K562 (cell line): ENCODE measurements around the gene PRKD2. TPM values are rescaled to one million over a fixed set of nuclear protein-coding genes. Genes with fewer than 3 reads are reported as not detected.

Experiments
- ATAC-seq: fragments of 200-7000 bp; cut with Tn5 transposase; 3 replicates; pipeline ENCODE4 v1.9.1; 2020; ENCODE audit warnings: moderate library complexity
- BruUV-seq: library from RNA; stranded (reverse); fragments of 400-500 nt; replicated peaks from 2 replicates; lab custom pipeline; 2021; lab: Mats Ljungman, UMichigan
- CTCF ChIA-PET: fragments of 300-600 bp; formaldehyde crosslinking; extraction: SDS; loops from one replicate; lab custom pipeline; 2021; ENCODE audit warnings: low intra/inter-chr PET ratio; lab: Yijun Ruan, JAX
- POLR2A ChIA-PET: fragments of 300-600, 350-650 bp; sonication (Branson Sonifier 250); formaldehyde crosslinking; extraction: SDS; loops from one replicate; lab custom pipeline; 2021; ENCODE audit warnings: antibody characterized with exemption, inconsistent platforms; lab: Yijun Ruan, JAX
- DNase-seq, 4 experiments: peaks; one replicate each; pipeline versions ENCODE4 v3.0.0 to v3.0.0-alpha.2; 2011 to 2018; ENCODE audit warnings: low spot score in 3 of 4, mixed read lengths in 3 of 4; ENCODE audit errors: extremely low read depth in 1 of 4
- FAIRE-seq: peaks from 2 replicates; lab custom pipeline; 2011; peaks lifted over from hg19 to GRCh38; lab: Jason Lieb, UNC
- H2AFZ ChIP-seq: 2 replicates; pipeline ENCODE4 v1.6.0; 2011; ENCODE audit warnings: low read depth, low read length, control low read depth, inconsistent platforms
- H3K27ac ChIP-seq: fragments of 200-600 bp; 3 replicates; pipeline ENCODE4 v1.8.0; 2011; ENCODE audit warnings: low read depth, mild to moderate bottlenecking, control low read depth, inconsistent platforms, low read length, moderate library complexity, mixed read lengths; ENCODE audit errors: extremely low read depth
- H3K27me3 ChIP-seq, 2 experiments: fragments of 300-600 bp in 1 of 2; 2 replicates in 1 of 2; 3 replicates in 1 of 2; pipeline versions ENCODE4 v1.6.0 to v1.8.0; 2011; ENCODE audit warnings: inconsistent platforms in 2 of 2, low read length in 2 of 2, mild to moderate bottlenecking in 1 of 2, mixed read lengths in 1 of 2, moderate library complexity in 1 of 2; ENCODE audit not compliant: control insufficient read depth in 2 of 2, insufficient read depth in 2 of 2
- H3K36me3 ChIP-seq: fragments of 300-600 bp; 3 replicates; pipeline ENCODE4 v1.8.0; 2011; ENCODE audit warnings: mild to moderate bottlenecking, low read length, inconsistent platforms; ENCODE audit not compliant: control insufficient read depth, insufficient read depth
- H3K4me1 ChIP-seq, 2 experiments: fragments of 200-600 bp in 1 of 2; replicated peaks in 1 of 2; 2 replicates in 1 of 2; 3 replicates in 1 of 2; pipeline versions ENCODE4 v1.5.1 to v1.8.0; 2011; ENCODE audit warnings: inconsistent platforms in 2 of 2, low read length in 2 of 2, mild to moderate bottlenecking in 1 of 2, mixed read lengths in 1 of 2, moderate library complexity in 1 of 2; ENCODE audit not compliant: control insufficient read depth in 2 of 2, insufficient read depth in 2 of 2
- H3K4me2 ChIP-seq: 2 replicates; pipeline ENCODE4 v1.6.1; 2011; ENCODE audit warnings: low read length, control low read depth, inconsistent platforms, mixed read lengths; ENCODE audit not compliant: insufficient read depth
- H3K4me3 ChIP-seq: fragments of 200-600 bp; sonication (generic), shearing (Covaris generic); 2 replicates; pipeline ENCODE4 v1.5.1; 2016; ENCODE audit warnings: control low read depth, inconsistent platforms
- H3K79me2 ChIP-seq: fragments of 200-600 bp; 3 replicates; pipeline ENCODE4 v1.8.0; 2011; ENCODE audit warnings: low read length, inconsistent platforms; ENCODE audit not compliant: control insufficient read depth, insufficient read depth
- H3K9ac ChIP-seq, 2 experiments: 2 replicates each; pipeline versions ENCODE4 v1.6.0 to v1.6.1; 2011; ENCODE audit warnings: low read depth in 2 of 2, low read length in 2 of 2, control low read depth in 1 of 2, inconsistent platforms in 1 of 2, mild to moderate bottlenecking in 1 of 2, mixed read lengths in 1 of 2; ENCODE audit not compliant: insufficient read depth in 1 of 2
- H3K9me1 ChIP-seq: one replicate; pipeline ENCODE4 v1.6.0; 2011; ENCODE audit warnings: inconsistent platforms, mild to moderate bottlenecking, low read length, moderate library complexity; ENCODE audit not compliant: control insufficient read depth, insufficient read depth
- H3K9me3 ChIP-seq: replicated peaks from 2 replicates; pipeline ENCODE4 v1.5.1; 2011; ENCODE audit warnings: low read depth, low read length, inconsistent platforms; ENCODE audit not compliant: control insufficient read depth, insufficient read depth
- H4K20me1 ChIP-seq: replicated peaks from 2 replicates; pipeline ENCODE4 v1.6.1; 2011; ENCODE audit warnings: low read length, inconsistent platforms, mixed read lengths; ENCODE audit not compliant: control insufficient read depth, insufficient read depth
- GABPB1 ChIP-seq: sonication (generic); formaldehyde crosslinking; IDR thresholded peaks from 2 replicates; pipeline ENCODE4 v1.8.0; 2022; ENCODE audit warnings: mild to moderate bottlenecking, missing genetic modification reagents
- MEIS2 ChIP-seq: fragments of 450-650 bp; IDR thresholded peaks from 2 replicates; pipeline ENCODE4 v1.6.1; 2014; ENCODE audit warnings: mild to moderate bottlenecking; ENCODE audit not compliant: partially characterized antibody
- NFIX ChIP-seq: fragments of 250-450 bp; sonication (Bioruptor Pico); IDR thresholded peaks from 2 replicates; pipeline ENCODE4 v1.4.0; 2020; ENCODE audit warnings: low read depth, mild to moderate bottlenecking, moderate library complexity
- PBX2 ChIP-seq, 2 experiments: IDR thresholded peaks in 1 of 2; conservative IDR thresholded peaks in 1 of 2; 2 replicates each; pipeline ENCODE4 v1.6.1; 2016; ENCODE audit warnings: low read depth in 2 of 2, mild to moderate bottlenecking in 1 of 2, missing compliant biosample characterization in 1 of 2, missing genetic modification characterization in 1 of 2, moderate library complexity in 1 of 2
- PKNOX1 ChIP-seq: fragments of 450-650 bp; IDR thresholded peaks from 2 replicates; pipeline ENCODE4 v1.6.1; 2016
- POLR2G ChIP-seq: fragments of 200-400 bp; formaldehyde crosslinking; IDR thresholded peaks from 2 replicates; pipeline ENCODE4 v1.6.1; 2017; ENCODE audit warnings: low read depth, mild to moderate bottlenecking, antibody characterized with exemption, low read length, moderate library complexity
- SNRNP70 ChIP-seq: fragments of 200-400 bp; formaldehyde crosslinking; optimal IDR thresholded peaks from 2 replicates; pipeline ENCODE3; 2017; ENCODE audit warnings: low read depth, low read length
- SPI1 ChIP-seq: IDR thresholded peaks from 2 replicates; pipeline ENCODE4 v1.6.1; 2011; ENCODE audit warnings: low read depth, low read length, control low read depth, borderline replicate concordance
- STAT5B ChIP-seq: fragments of 250-450 bp; sonication (Bioruptor Pico); IDR thresholded peaks from 2 replicates; pipeline ENCODE4 v1.8.0; 2021; ENCODE audit warnings: mild to moderate bottlenecking, inconsistent platforms
- ZBTB33 ChIP-seq: sonication (generic); formaldehyde crosslinking; IDR thresholded peaks from 2 replicates; pipeline ENCODE4 v1.8.1; 2023; ENCODE audit warnings: mild to moderate bottlenecking, missing genetic modification reagents
- WGBS: fragments of 100-300 bp; shearing (Covaris generic); methylation state at CpG from one replicate; pipeline ENCODE4 v1.1.6; 2016; ENCODE audit warnings: low coverage, mixed read lengths; ENCODE audit not compliant: insufficient coverage; ENCODE audit errors: missing lambda C conversion rate; 5-methylcytosine and 5-hydroxymethylcytosine counted together
- in situ Hi-C: fragments of 300-500 bp; cut with MboI; formaldehyde crosslinking; loops from 4 replicates; pipeline ENCODE4 v1.15.0; 2018; ENCODE audit warnings: inconsistent platforms, mixed read lengths
- intact Hi-C: fragments of 100-400 bp; cut with micrococcal nuclease; formaldehyde crosslinking; loops from 2 replicates; pipeline ENCODE4 v1.14.2; 2022
- polyA plus RNA-seq, 8 experiments: library from polyadenylated mRNA; depleted of rRNA in 4 of 8; stranded (reverse) in 5 of 8; unstranded in 3 of 8; fragments of >200 nt; fragmentation: Nextera tagmentation in 2 of 8; fragmentation: Illumina TruSeq in 1 of 8; extraction: Ambion mirVana in 2 of 8; extraction: Trizol in 1 of 8; gene quantifications; 2 replicates each; pipeline versions ENCODE4 v1.2.1 to v1.2.3, GENCODE V29; 2011 to 2014; ENCODE audit warnings: inconsistent platforms in 1 of 8, missing spikeins in 1 of 8
- total RNA-seq, 7 experiments: library from RNA; depleted of rRNA in 6 of 7; stranded (reverse); fragments of >200 nt in 6 of 7; fragmentation: Illumina TruSeq in 2 of 7; extraction: Trizol in 2 of 7; gene quantifications; 2 replicates each; pipeline versions ENCODE4 v1.2.1 to v1.2.3, GENCODE V29; 2011 to 2021; ENCODE audit warnings: low replicate concordance in 1 of 7

PRKD2 gene
- total and polyA plus RNA-seq, 9 of the 15 experiments (the other 6 are each of a cell fraction or from before 2014, with no cell fraction given) = 1.8 to 60.0 (median 15.0) TPM

- Histone ChIP-seq H3K4me2 (peak overlapping the region; percentile 94), H3K9me1 (no peaks in the 10 kb centered on the region), H3K36me3 (peaks cover 51% of the 10 kb centered on the region; the same call in 2 of the 3 replicates), H2AFZ (no peak overlapping the region), H3K79me2 (peaks cover 27% of the 10 kb centered on the region), H4K20me1 (peaks cover 4% of the 10 kb centered on the region; the same call in 1 of the 2 replicates), H3K27ac (peak overlapping the region; percentile 31; the same call in 2 of the 3 replicates), H3K27me3 (no peaks in the 10 kb centered on the region), H3K4me3 (no peak overlapping the region), H3K4me1 (peaks cover 22 to 74% of the 10 kb centered on the region in 2 experiments), H3K9ac (peak overlapping the region in 1 of 2 experiments; percentile 15; a peak in 2 of 4 replicates), H3K9me3 (no peaks in the 10 kb centered on the region)
- intact Hi-C loops (no loop called here), in situ Hi-C loops (no loop called here)
- FAIRE-seq (peak; percentile 63), ATAC-seq (no peak), DNase-seq (peak in 1 of 4 experiments; percentile 55)
- no peak for TF ChIP-seq SNRNP70
- TF ChIP-seq PBX2 (CRISPR knock-in tag; IDR thresholded peaks at IDR 0.05; ENCODE audit: low read depth) = no peak
- TF ChIP-seq PBX2 (tag; conservative IDR thresholded peaks at IDR 0.05; ENCODE audit: low read depth) = peak; percentile 44; the same call in 1 of the 2 replicates
- TF ChIP-seq GABPB1 (CRISPR knock-in tag) = 0 out of 2 replicates have a peak, but pooled peaks have one; percentile 52
- no peak for TF ChIP-seq ZBTB33
- TF ChIP-seq PKNOX1 = peak; percentile 94
- peak; percentile 51 for TF ChIP-seq MEIS2
- no peak for TF ChIP-seq NFIX
- TF ChIP-seq SPI1 = 0 out of 2 replicates have a peak, but pooled peaks have one; percentile 16
- no peak for TF ChIP-seq STAT5B (CRISPR knock-in tag)
- 0 out of 2 replicates have a peak, but pooled peaks have one; percentile 34 for TF ChIP-seq POLR2G
- no TSS peak for BruUV-seq
- ChIA-PET POLR2A (interaction anchor here (0.6 to 1.1 kb wide), 5 partner anchors 8 to 108 kb away, joined by 3 to 6 read pairs (median 4); no protein-coding TSS in a partner anchor), CTCF (no interaction called here)
- WGBS = 55% methylated on average over 15 of the region's 17 CpGs
These were observed 1.4 kb upstream of the PRKD2 start for GRCh38 chr19:46718157-46718933.
